K562 (cell line): Measurements from ENCODE around the gene PRC1. TPM values are rescaled to one million over a fixed set of nuclear protein-coding genes. Genes with fewer than 3 reads are reported as not detected.

Experiments used
- BRF1 ChIP-seq: IDR thresholded peaks from 3 replicates; pipeline ENCODE4 v1.6.1; 2011; ENCODE audit warnings: borderline replicate concordance, mild to moderate bottlenecking; ENCODE audit not compliant: insufficient read length; ENCODE audit errors: extremely low read depth
- CREM ChIP-seq: IDR thresholded peaks from 2 replicates; pipeline ENCODE4 v1.6.1; 2014; ENCODE audit warnings: antibody characterized with exemption, low read depth
- EHMT2 ChIP-seq: fragments of 450-650 bp; IDR thresholded peaks from 2 replicates; pipeline ENCODE4 v1.6.1; 2018; ENCODE audit warnings: antibody characterized with exemption
- FOXJ2 ChIP-seq: fragments of 200-800 bp; sonication (Bioruptor generic); IDR thresholded peaks from 2 replicates; pipeline ENCODE4 v1.6.1; 2016; ENCODE audit warnings: missing genetic modification characterization, missing compliant biosample characterization
- GABPB2 ChIP-seq: fragments of 250-450 bp; sonication (Bioruptor Pico); conservative IDR thresholded peaks from 2 replicates; pipeline ENCODE4 v1.5.1; 2021; ENCODE audit warnings: mild to moderate bottlenecking
- RBM25 ChIP-seq: fragments of 200-400 bp; formaldehyde crosslinking; IDR thresholded peaks from 2 replicates; pipeline ENCODE4 v1.6.1; 2018; ENCODE audit warnings: low read length, low read depth, moderate library complexity; ENCODE audit not compliant: severe bottlenecking
- TAF1 ChIP-seq: IDR thresholded peaks from 2 replicates; pipeline ENCODE4 v1.6.1; 2011; ENCODE audit warnings: mild to moderate bottlenecking, low read length, moderate library complexity; ENCODE audit not compliant: insufficient read depth, control insufficient read depth, severe bottlenecking; ENCODE audit errors: extremely low read depth
- ZNF589 ChIP-seq: fragments of 200-800 bp; sonication (Bioruptor generic); IDR thresholded peaks from 2 replicates; pipeline ENCODE4 v1.6.1; 2016; ENCODE audit warnings: low read depth, missing genetic modification characterization, missing compliant biosample characterization
- polyA plus RNA-seq, 8 experiments: library from polyadenylated mRNA; depleted of rRNA in 4 of 8; stranded (reverse) in 5 of 8; unstranded in 3 of 8; fragments of >200 nt; fragmentation: Nextera tagmentation in 2 of 8; fragmentation: Illumina TruSeq in 1 of 8; extraction: Ambion mirVana in 2 of 8; extraction: Trizol in 1 of 8; gene quantifications; 2 replicates each; pipeline versions ENCODE4 v1.2.1 to v1.2.3, GENCODE V29; 2011 to 2014; ENCODE audit warnings: inconsistent platforms in 1 of 8, missing spikeins in 1 of 8
- total RNA-seq, 7 experiments: library from RNA; depleted of rRNA in 6 of 7; stranded (reverse); fragments of >200 nt in 6 of 7; fragmentation: Illumina TruSeq in 2 of 7; extraction: Trizol in 2 of 7; gene quantifications; 2 replicates each; pipeline versions ENCODE4 v1.2.1 to v1.2.3, GENCODE V29; 2011 to 2021; ENCODE audit warnings: low replicate concordance in 1 of 7
- TF ChIP-seq, protein P1 (sequence below): fragments of 450-650 bp; conservative IDR thresholded peaks from 2 replicates; pipeline ENCODE4 v1.6.1; 2016; ENCODE audit warnings: missing genetic modification characterization, low read depth, mild to moderate bottlenecking, missing compliant biosample characterization, moderate library complexity

The PRC1 gene
- total and polyA plus RNA-seq, 9 of the 15 experiments (the other 6 are each of a cell fraction or from before 2014, with no cell fraction given), result 156 to 391 (median 240) TPM

- no peak for TF ChIP-seq RBM25
- peak; percentile 40; the same call in 1 of the 2 replicates for TF ChIP-seq ZNF589 (CRISPR knock-in tag)
- TF ChIP-seq FOXJ2 (tag), result 0 out of 2 replicates have a peak, but pooled peaks have one; percentile 10
- TF ChIP-seq TAF1, result peak; percentile 31
- no peak for TF ChIP-seq BRF1
- 0 out of 2 replicates have a peak, but pooled peaks have one; percentile 27 for TF ChIP-seq CREM
- no peak for TF ChIP-seq GABPB2
- TF ChIP-seq, protein P1, sequence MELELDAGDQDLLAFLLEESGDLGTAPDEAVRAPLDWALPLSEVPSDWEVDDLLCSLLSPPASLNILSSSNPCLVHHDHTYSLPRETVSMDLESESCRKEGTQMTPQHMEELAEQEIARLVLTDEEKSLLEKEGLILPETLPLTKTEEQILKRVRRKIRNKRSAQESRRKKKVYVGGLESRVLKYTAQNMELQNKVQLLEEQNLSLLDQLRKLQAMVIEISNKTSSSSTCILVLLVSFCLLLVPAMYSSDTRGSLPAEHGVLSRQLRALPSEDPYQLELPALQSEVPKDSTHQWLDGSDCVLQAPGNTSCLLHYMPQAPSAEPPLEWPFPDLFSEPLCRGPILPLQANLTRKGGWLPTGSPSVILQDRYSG (tag), result 0 out of 2 replicates have a peak, but pooled peaks have one; percentile 35
- TF ChIP-seq EHMT2, result no peak
Observed at GRCh38 chr15:90930861-90931574, 63.3 kb downstream of the PRC1 start (continued).
